K562 treated with DMSO at 1 percent for 4 hours (cell line): ENCODE results near the gene ZNF544. TPM values are rescaled to one million over a fixed set of nuclear protein-coding genes. Genes with fewer than 3 reads are reported as not detected.

Experiments
- total RNA-seq: library from RNA; unstranded; fragments of 300-600 nt; gene quantifications from 2 replicates; pipeline ENCODE4 v1.2.3, GENCODE V29; 2022; ENCODE audit not compliant: insufficient read depth

Gene ZNF544
- total RNA-seq = 20.9 and 27.5 TPM in 2 replicates

DNA sequence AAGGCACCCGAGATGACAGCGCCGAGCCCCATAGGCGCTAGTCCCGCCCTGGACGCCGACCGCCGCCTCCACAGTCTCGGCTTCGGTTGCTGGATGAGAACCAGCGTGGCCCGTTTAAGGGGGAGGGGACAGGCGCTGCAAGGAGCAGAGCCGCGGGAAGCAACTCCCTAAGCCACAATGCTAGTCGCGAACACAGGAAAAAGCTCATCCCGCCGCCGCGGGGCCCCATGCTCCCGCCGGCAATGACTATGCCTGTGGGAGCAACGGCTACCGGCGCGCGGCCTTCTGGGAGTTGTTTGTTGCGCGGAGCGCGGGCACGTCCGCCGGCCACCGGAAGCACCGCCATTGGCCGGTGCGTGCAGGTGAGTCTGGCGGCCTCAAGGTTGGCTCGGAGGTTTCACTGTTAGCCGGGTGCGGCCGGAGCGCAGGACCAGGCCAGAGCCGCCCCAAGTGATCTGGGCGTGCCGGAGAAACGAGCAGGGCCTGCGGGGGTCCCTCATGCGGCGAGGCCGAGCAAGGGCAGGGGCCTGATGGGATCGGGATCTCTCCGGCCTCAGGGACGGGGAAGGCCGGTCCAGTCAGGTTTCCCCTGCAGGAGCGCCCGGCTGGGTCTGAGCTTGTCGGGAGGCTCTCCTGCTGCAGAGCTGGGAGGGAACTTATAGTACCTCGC, at the start of gene ZNF544:
Gene ZNF544 (plus strand): TSS at position 330 of the 670 bp plus-strand sequence. CDS start 15,110 bp downstream, outside the sequence.

DNA sequence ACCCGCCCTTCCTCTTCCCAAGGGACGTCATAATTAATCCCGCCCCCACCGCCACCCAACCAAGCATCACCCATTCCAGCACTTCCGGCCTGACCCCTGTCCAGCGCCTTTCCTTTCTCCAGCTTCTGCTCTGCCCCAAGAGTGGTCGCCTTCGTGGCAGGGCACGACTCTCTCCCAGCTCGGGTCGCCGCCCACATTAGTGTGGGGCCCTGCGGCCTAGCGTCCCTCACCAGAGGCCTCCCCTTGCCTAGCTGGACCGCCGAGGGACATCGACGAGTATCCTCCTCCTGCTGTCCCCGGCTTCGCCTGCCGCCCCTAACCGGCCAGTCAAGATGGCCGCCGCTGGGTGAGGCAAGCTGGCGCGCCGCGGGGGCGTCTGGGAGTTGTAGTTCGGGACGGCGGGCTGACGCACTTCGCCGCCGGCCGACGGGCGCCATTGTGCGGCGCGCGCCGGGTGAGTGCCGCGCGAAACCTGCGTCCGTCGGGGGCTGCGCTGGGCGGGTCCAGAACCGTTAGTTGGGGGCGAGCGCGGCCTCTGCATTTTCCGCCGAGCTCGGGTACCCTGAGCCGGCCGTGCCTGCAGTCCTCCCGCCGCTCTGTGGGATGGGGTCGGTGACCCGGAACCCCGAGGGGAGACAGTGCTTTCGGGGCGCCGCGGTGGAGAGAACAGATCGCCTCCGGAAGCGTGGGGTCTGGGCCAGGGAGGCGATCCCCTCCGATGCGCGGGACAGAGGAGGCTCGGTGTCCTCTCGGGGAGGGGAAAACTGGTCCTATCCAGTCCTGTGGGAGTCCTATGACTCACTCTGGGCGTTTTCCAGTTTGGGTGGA, 45.5 kb upstream of the ZNF544 start, which contains the start of gene ZNF274:
Gene ZNF274 (plus strand): TSS at position 73 of the 828 bp plus-strand sequence. CDS start 905 bp downstream, outside the sequence.

DNA sequence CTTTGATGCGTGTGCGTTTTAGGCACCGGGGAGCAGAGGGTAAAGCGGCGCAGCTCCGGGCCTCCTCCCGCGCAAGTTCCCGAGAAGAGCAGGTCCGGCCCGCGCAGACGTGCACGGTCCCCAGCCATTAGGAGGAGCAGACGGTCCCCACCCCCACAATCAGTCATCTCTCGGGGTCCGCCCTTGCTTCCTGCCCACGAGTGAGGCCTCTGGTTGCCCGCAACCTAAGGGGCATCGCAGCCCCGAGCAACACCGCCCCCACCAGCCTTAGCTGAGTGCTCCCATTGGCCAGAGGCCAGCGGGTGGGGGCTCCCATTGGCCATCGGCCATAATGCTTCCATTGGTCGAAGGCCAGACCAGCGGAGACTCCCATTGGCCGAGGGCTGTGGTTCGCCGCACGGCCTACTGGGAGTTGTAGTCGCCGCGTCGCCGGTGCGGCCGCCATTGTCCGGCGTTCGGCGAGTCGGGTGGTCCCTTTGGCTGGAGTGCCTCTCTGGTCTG, 49.9 kb downstream of the ZNF544 start, which contains the start of gene ZNF8:
Gene ZNF8 (plus strand): TSS at position 415 of the 501 bp plus-strand sequence. CDS start 127 bp downstream, outside the sequence.

DNA sequence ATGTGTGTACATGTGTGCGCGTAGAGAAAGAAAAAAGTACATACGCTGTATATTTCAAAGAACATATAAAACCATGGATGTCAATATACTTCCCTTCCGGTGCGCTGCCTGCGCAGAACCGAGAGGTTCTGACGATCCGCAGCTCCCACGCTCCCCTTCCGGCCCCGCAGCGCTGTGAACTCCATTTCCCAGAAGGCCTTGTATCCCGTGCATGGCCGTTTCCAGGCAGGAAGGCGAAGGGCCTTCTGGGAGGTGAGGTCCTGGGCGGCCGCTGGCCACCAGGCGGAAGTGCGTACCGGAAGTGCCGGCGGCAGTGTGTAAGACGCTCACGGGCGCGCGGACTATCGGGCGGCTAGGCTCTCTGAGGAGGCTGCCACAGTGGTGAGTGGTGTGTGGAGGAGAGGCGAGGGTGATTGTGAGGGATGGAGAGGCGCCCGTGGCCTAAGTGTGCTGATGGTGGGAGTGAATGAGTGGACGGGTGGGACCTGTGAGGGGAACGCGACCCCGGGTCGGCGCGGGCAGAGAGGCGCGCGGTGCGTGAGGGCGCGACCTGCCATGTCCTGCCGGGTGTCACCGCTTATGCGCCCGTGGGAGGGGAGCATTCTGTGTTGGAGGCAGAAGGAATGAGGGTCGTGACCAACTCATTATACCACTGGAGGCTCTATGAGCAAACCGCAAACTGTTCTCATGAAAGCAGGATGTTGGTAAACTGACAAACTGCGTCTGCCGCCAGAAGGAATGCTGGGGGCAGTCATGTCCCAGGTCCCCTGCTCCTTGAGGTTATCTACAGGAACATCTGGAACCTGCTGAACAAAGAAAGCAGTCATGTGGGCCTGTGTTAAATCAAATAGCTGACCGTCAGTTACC, 76.6 kb downstream of the ZNF544 start, which contains the start of gene ERVK3-1:
Gene ERVK3-1 (plus strand): TSS at position 313 of the 867 bp plus-strand sequence. CDS start 6,792 bp downstream, outside the sequence.

Other genes starting within 250 kb of the ZNF544 start
- 0.74 and 0.77 TPM in 2 replicates for gene ZNF606, start 226.1 kb upstream of the ZNF544 start, total RNA-seq
- gene ZSCAN1, start 194.9 kb upstream of the ZNF544 start, total RNA-seq = not detected in 2 replicates
- gene ZNF135, start 169.6 kb upstream of the ZNF544 start, total RNA-seq = not detected in 2 replicates
- gene ZSCAN18, start 130.7 kb upstream of the ZNF544 start, total RNA-seq = 3.4 and 8.5 TPM in 2 replicates
- gene ZNF329, start 78.1 kb upstream of the ZNF544 start, total RNA-seq = 1.5 and 2.4 TPM in 2 replicates
- gene ZNF274, start 45.9 kb upstream of the ZNF544 start, total RNA-seq = 34.3 and 35.2 TPM in 2 replicates
- 1.7 and 1.8 TPM in 2 replicates for gene ZNF8, start 50.0 kb downstream of the ZNF544 start, total RNA-seq
- 94.2 and 122 TPM in 2 replicates for gene ERVK3-1, start 76.5 kb downstream of the ZNF544 start, total RNA-seq
- gene ZSCAN22, start 98.1 kb downstream of the ZNF544 start, total RNA-seq = 1.7 and 2.7 TPM in 2 replicates
- 17.9 and 43.1 TPM in 2 replicates for gene A1BG, start 124.6 kb downstream of the ZNF544 start, total RNA-seq
- 4.4 and 4.6 TPM in 2 replicates for gene ZNF497, start 133.8 kb downstream of the ZNF544 start, total RNA-seq
- gene ZNF837, start 152.1 kb downstream of the ZNF544 start, total RNA-seq = 2.8 and 6.2 TPM in 2 replicates
- 5,644 and 6,167 TPM in 2 replicates for gene RPS5, start 158.4 kb downstream of the ZNF544 start, total RNA-seq
- gene RNF225, start 166.7 kb downstream of the ZNF544 start, total RNA-seq = 1.1 TPM in 1 of 2 replicates, not detected in the other
- 11.1 and 12.3 TPM in 2 replicates for gene ZNF584, start 179.7 kb downstream of the ZNF544 start, total RNA-seq
- gene ZNF132, start 211.2 kb downstream of the ZNF544 start, total RNA-seq = 0.78 and 1.5 TPM in 2 replicates
- 1.9 and 2.6 TPM in 2 replicates for gene ZNF324B, start 222.7 kb downstream of the ZNF544 start, total RNA-seq
- gene ZNF324, start 238.2 kb downstream of the ZNF544 start, total RNA-seq = 8.6 and 11.8 TPM in 2 replicates
- gene ZNF446, start 247.4 kb downstream of the ZNF544 start, total RNA-seq = 9.9 and 11.9 TPM in 2 replicates